NT2/D1 (cell line): ENCODE measurements around the gene PROCR.

ENCODE experiments used
- SUZ12 ChIP-seq: IDR thresholded peaks from 2 replicates; pipeline ENCODE4 v1.6.1; 2011; ENCODE audit not compliant: insufficient read length, insufficient read depth; ENCODE audit errors: extremely low read depth
- YY1 ChIP-seq: IDR thresholded peaks from 2 replicates; pipeline ENCODE4 v1.6.1; 2011; ENCODE audit not compliant: insufficient read length, insufficient read depth
- ZNF274 ChIP-seq: IDR thresholded peaks from 2 replicates; pipeline ENCODE4 v1.6.1; 2011; ENCODE audit warnings: mild to moderate bottlenecking, low read depth, low read length

DNA sequence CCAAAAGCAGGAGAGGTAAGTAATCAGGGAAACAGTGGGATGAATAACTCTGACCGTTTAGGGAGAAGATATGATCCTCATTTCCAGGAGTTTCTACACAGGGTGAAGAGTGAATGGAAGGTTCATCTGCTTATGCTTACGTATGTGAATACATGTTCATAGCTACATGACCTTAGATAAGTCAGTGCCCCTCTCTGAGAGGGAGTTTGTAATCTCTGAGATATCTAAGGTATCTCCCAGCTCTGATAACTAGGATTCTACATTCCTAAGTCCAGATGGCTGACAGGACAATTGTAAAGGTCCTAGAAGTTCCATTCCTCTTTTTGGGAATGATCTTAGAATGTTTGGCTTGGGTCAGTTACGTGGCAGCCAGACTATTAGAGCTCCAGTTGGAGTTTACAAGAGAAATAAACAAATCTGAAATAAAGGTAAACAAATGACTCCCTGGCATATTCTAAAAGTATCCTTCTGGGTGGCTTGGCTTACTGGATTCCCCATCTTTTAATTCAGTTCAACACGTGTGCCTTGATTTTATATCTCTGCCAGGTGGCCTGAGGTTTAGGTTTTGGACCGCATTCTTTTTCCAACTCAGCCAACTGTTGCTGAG is 15.8 kb downstream of the PROCR start:
- TF ChIP-seq YY1: no peak
- TF ChIP-seq ZNF274: no peak
- no peak for TF ChIP-seq SUZ12
